SH-SY5Y (cell line): ENCODE results near the gene DUSP6.

Source experiments
- GATA2 ChIP-seq: IDR thresholded peaks from 2 replicates; pipeline ENCODE4 v1.6.1; 2011; ENCODE audit warnings: mild to moderate bottlenecking, low read depth, low read length
- GATA3 ChIP-seq: IDR thresholded peaks from 2 replicates; pipeline ENCODE4 v1.6.1; 2011; ENCODE audit warnings: low read depth, mild to moderate bottlenecking, low read length, moderate library complexity

GRCh38 chr12:89351489-89352241, 636 bp downstream of the DUSP6 start:
- no peak for TF ChIP-seq GATA2
- TF ChIP-seq GATA3: no peak
